HG03575 (cell line): ENCODE measurements around the gene MRPS23.

Source experiments
- ATAC-seq: cut with Tn5 transposase; IDR thresholded peaks from one replicate; pipeline ENCODE4 v1.9.1; 2021; ENCODE audit not compliant: unreplicated experiment, insufficient number of reproducible peaks, low FRiP score; ENCODE audit errors: extremely low read depth

The MRPS23 gene

GRCh38 chr17:57868007-57868909 is 18.4 kb upstream of the MRPS23 start:
- no peak for ATAC-seq

GRCh38 chr17:57867126-57867525 is 17.3 kb upstream of the MRPS23 start:
- no peak for ATAC-seq

GRCh38 chr17:57866723-57867122 is 16.9 kb upstream of the MRPS23 start:
- ATAC-seq: no peak

- no peak for ATAC-seq
These were observed 16.5 kb upstream of the MRPS23 start for GRCh38 chr17:57866319-57866718.

GRCh38 chr17:57864273-57864672 is 14.4 kb upstream of the MRPS23 start:
- ATAC-seq: no peak

GRCh38 chr17:57862694-57863667 is 13.1 kb upstream of the MRPS23 start:
- ATAC-seq: no peak

GRCh38 chr17:57861790-57862693 is 12.2 kb upstream of the MRPS23 start:
- ATAC-seq: no peak

- no peak for ATAC-seq
These were observed 11.4 kb upstream of the MRPS23 start for GRCh38 chr17:57861000-57861789.

GRCh38 chr17:57860414-57860999 is 10.7 kb upstream of the MRPS23 start:
- no peak for ATAC-seq

- ATAC-seq: no peak
These were observed 10.0 kb upstream of the MRPS23 start for GRCh38 chr17:57859601-57860413.

GRCh38 chr17:57858838-57859237 is 9.0 kb upstream of the MRPS23 start:
- no peak for ATAC-seq

- no peak for ATAC-seq
These were observed 7.2 kb upstream of the MRPS23 start for GRCh38 chr17:57856792-57857620.

GRCh38 chr17:57855391-57856035 is 5.7 kb upstream of the MRPS23 start:
- ATAC-seq: no peak

- ATAC-seq: no peak
These were observed 3.9 kb upstream of the MRPS23 start for GRCh38 chr17:57853695-57854094.

GRCh38 chr17:57852955-57853328 is 3.1 kb upstream of the MRPS23 start:
- no peak for ATAC-seq
